Chondrocyte (in vitro differentiated cells): Measurements from ENCODE around the gene UTS2B. TPM values are rescaled to one million over a fixed set of nuclear protein-coding genes. Genes with fewer than 3 reads are reported as not detected.

Experiments
- DNase-seq: peaks from one replicate; pipeline ENCODE4 v3.0.0; 2021; ENCODE audit warnings: mixed read lengths, low spot score
- H3K27ac Mint-ChIP-seq: one replicate; pipeline ENCODE4 v1.8.0; 2021; ENCODE audit warnings: mild to moderate bottlenecking, moderate library complexity, mixed read lengths; ENCODE audit not compliant: unreplicated experiment
- H3K27me3 Mint-ChIP-seq: 2 replicates; pipeline ENCODE4 v1.8.0; 2021; ENCODE audit warnings: low read depth, mixed read lengths
- H3K36me3 Mint-ChIP-seq: 2 replicates; pipeline ENCODE4 v1.8.0; 2021; ENCODE audit warnings: low read depth, mixed read lengths
- H3K4me1 Mint-ChIP-seq: 2 replicates; pipeline ENCODE4 v1.8.0; 2021; ENCODE audit warnings: low read depth, mild to moderate bottlenecking, mixed read lengths
- H3K4me3 Mint-ChIP-seq: one replicate; pipeline ENCODE4 v1.8.0; 2021; ENCODE audit warnings: mild to moderate bottlenecking, moderate library complexity, mixed read lengths; ENCODE audit not compliant: unreplicated experiment
- H3K9me3 Mint-ChIP-seq: 2 replicates; pipeline ENCODE4 v1.8.0; 2021; ENCODE audit warnings: low read depth, mixed read lengths
- total RNA-seq: library from RNA; stranded (reverse); gene quantifications from 3 replicates; pipeline ENCODE4 v1.2.1, GENCODE V29; 2021
- TF ChIP-seq, protein P1 (sequence below): fragments of 200-600 bp; sonication (generic); IDR thresholded peaks from 2 replicates; pipeline ENCODE4 v1.5.0; 2021; ENCODE audit warnings: antibody characterized with exemption, mild to moderate bottlenecking, moderate library complexity

Gene UTS2B
- total RNA-seq, 1 donor from 2014 or later: 0.17 TPM

DNA sequence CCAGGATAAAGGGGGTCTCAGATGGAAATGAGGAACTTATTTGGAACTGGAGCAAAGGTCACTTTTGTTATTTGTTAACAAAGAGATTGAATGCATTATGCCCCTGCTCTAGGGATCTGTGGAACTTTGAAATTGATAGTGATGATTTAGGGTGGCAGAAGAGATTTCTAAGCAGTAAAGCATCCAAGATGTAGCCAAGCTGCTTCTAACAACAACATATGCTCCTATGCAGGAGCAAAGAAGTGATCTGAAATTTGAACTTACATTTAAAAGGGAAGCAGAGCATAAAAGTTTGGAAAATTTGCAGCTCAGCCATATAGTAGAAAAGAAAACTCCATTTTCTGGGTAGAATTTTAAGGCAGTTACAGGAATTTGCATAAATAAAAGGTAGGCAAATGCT lies 31.5 kb downstream of the UTS2B start:
- Mint-ChIP-seq H3K27ac (no peak overlapping the region), H3K27me3 (no peaks in the 10 kb centered on the region), H3K4me3 (no peak overlapping the region)

DNA sequence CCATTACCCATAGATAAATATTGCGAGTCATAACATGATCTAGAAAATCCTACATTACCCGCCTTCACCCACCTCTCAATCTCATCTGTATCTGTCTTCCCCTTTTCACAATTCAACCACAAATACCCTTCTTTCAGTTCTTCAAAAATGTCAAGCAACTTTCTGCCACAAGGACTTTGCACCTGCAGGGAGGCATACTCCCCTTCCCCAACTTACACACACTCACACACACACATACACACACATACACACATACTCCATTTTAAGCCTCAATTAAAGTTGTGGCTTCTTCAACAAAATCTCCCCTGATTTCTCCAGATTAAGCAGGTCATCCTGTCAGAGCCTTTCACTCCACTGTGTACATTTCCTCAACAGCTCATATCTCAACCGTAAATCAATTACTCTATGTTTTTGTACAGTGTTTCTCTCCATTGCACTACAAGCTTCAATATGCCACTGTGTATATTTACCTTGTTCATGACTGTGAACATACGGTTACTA lies 34.2 kb downstream of the UTS2B start:
- TF ChIP-seq, protein P1, sequence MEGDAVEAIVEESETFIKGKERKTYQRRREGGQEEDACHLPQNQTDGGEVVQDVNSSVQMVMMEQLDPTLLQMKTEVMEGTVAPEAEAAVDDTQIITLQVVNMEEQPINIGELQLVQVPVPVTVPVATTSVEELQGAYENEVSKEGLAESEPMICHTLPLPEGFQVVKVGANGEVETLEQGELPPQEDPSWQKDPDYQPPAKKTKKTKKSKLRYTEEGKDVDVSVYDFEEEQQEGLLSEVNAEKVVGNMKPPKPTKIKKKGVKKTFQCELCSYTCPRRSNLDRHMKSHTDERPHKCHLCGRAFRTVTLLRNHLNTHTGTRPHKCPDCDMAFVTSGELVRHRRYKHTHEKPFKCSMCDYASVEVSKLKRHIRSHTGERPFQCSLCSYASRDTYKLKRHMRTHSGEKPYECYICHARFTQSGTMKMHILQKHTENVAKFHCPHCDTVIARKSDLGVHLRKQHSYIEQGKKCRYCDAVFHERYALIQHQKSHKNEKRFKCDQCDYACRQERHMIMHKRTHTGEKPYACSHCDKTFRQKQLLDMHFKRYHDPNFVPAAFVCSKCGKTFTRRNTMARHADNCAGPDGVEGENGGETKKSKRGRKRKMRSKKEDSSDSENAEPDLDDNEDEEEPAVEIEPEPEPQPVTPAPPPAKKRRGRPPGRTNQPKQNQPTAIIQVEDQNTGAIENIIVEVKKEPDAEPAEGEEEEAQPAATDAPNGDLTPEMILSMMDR: no peak
- H3K27ac Mint-ChIP-seq: no peak overlapping the region
- H3K36me3 Mint-ChIP-seq: no peaks in the 10 kb centered on the region
- H3K27me3 Mint-ChIP-seq: no peaks in the 10 kb centered on the region
- no peaks in the 10 kb centered on the region for H3K9me3 Mint-ChIP-seq
- H3K4me1 Mint-ChIP-seq: no peaks in the 10 kb centered on the region
- H3K4me3 Mint-ChIP-seq: no peak overlapping the region
- DNase-seq: no peak

More for the DNA sequence above, 31.5 kb downstream of the UTS2B start:
- no peak for DNase-seq
- Mint-ChIP-seq H3K4me1 (no peaks in the 10 kb centered on the region), H3K9me3 (no peaks in the 10 kb centered on the region), H3K36me3 (no peaks in the 10 kb centered on the region)
- TF ChIP-seq, protein P1: no peak

DNA sequence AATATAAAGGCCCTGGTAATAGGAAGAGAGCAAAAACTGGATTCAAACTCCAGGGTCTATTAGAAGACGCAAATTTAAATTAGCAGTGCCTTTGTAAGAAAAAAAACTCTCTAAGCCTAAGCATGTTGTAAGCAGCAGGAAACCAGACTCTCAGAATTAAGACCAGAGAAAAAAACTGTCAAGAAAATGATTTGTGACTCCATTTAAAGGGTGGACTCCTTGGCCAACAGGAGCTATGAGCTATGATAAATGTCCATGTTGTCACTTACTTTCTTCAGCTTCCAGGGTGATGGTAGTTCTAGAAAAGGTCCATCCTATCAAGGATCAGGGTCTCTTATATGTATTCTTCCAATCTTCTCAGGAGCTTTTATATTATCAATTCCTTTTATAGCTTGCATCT lies 36.0 kb downstream of the UTS2B start:
- no peak overlapping the region for H3K27ac Mint-ChIP-seq
- TF ChIP-seq, protein P1: no peak
- no peaks in the 10 kb centered on the region for H3K27me3 Mint-ChIP-seq
- peaks cover 6% of the 10 kb centered on the region for H3K4me1 Mint-ChIP-seq
- no peaks in the 10 kb centered on the region for H3K9me3 Mint-ChIP-seq
- no peak for DNase-seq
- no peak overlapping the region for H3K4me3 Mint-ChIP-seq
- no peaks in the 10 kb centered on the region for H3K36me3 Mint-ChIP-seq

DNA sequence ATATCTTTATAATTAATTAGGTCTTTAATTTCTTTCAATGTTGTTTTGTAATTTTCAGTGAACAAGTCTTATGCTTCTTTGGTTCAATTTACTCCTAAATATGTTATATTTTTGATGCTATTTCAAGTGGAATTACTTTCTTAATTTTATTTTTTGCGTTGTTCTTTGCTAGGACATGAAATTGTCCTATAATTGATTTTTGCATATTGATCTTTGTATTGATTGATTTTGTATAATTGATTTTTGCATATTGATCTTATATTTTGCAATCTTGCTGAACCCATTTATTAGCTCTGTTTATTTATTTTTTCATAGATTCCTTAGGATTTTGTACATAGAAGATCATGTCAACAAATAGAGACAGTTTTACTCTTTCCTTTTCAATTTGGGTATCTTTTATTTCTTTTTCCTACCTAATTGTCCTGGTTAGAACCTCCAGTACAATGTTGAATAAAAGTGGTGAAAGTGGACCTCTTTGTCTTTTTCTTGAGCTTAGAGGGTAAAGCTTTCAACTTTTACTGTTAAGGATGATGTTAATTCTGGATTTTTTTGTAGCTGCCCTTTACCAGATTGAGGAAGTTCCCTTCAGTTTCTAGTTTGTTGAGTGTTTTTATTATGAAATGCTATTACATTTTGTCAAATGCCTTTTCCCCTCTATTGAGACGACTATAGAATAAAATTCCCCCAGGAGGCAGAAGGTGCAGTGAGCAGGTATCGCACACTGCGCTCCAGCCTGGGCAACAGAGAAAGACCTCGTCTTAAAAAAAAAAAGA lies 37.9 kb downstream of the UTS2B start:
- no peaks in the 10 kb centered on the region for H3K9me3 Mint-ChIP-seq
- no peak overlapping the region for H3K4me3 Mint-ChIP-seq
- TF ChIP-seq, protein P1: no peak
- H3K4me1 Mint-ChIP-seq: peaks cover 6% of the 10 kb centered on the region
- no peak for DNase-seq
- no peaks in the 10 kb centered on the region for H3K27me3 Mint-ChIP-seq
- no peaks in the 10 kb centered on the region for H3K36me3 Mint-ChIP-seq
- H3K27ac Mint-ChIP-seq: no peak overlapping the region

DNA sequence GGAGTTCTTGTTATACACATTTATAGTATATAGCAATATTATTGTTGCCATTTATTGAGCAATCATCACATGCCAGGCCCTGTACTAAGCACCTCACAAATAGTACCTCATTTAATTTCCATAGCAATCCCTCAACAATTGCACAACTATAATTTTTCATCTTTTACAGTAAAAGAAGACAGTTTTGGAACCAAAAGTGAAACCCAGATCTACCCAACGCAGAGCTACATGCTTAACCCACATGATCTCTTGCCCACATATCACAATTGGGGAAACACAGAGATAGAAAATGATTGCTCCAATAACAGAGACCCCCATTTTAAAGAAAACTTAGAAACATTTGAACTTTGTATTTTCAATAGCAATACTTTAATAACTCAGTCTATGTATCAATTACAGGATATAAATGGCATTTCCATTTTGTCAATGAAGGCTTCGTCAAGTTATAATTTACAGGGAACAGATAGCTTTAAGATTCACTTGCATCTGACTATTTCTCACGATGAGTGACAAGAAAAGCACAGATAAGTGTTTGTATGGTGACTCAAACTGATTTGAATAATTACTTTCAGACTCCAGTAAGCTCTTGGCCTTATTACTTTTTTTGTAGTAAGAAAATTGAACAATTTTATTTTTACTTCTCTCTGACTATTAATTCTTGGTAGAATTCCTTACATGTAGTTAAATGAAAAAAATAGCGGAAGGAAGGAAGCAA lies 39.9 kb downstream of the UTS2B start:
- H3K27me3 Mint-ChIP-seq: no peaks in the 10 kb centered on the region
- no peaks in the 10 kb centered on the region for H3K36me3 Mint-ChIP-seq
- no peak for DNase-seq
- H3K4me1 Mint-ChIP-seq: peaks cover 6% of the 10 kb centered on the region
- H3K9me3 Mint-ChIP-seq: no peaks in the 10 kb centered on the region
- no peak overlapping the region for H3K27ac Mint-ChIP-seq
- no peak overlapping the region for H3K4me3 Mint-ChIP-seq
- TF ChIP-seq, protein P1: no peak
